ENCODE data around the gene GPR156.

GPR156 gene

GRCh38 chr3:120125992-120126391 lies 159.0 kb downstream of the GPR156 start:
- Histone ChIP-seq H3K36me3 (ENCODE audit: insufficient read depth, low read length) (no peaks in the 10 kb centered on the region), H3K9ac (ENCODE audit: low read depth, low read length) (no peak overlapping the region), H3K9me3 (ENCODE audit: control insufficient read depth, insufficient read depth, low read length) (no peaks in the 10 kb centered on the region)

GRCh38 chr3:120119846-120120510 lies 165.0 kb downstream of the GPR156 start:
- H3K36me3 ChIP-seq (ENCODE audit: insufficient read depth, low read length) = no peaks in the 10 kb centered on the region
- peaks cover 4% of the 10 kb centered on the region for H3K9me3 ChIP-seq (ENCODE audit: control insufficient read depth, insufficient read depth, low read length)
- H3K4me1 ChIP-seq (ENCODE audit: insufficient read depth, low read length) = no peaks in the 10 kb centered on the region
- no peak overlapping the region for H3K9ac ChIP-seq (ENCODE audit: low read depth, low read length)

More at GRCh38 chr3:120125992-120126391, 159.0 kb downstream of the GPR156 start:
- no peaks in the 10 kb centered on the region; the same call in 1 of the 2 replicates for H3K4me1 ChIP-seq (ENCODE audit: insufficient read depth, low read length)
